Right lobe of liver (tissue), 4 donors: ENCODE data around the gene PRRG3.

Experiments
- POLR2A ChIP-seq: fragments of 450-650 bp; IDR thresholded peaks from one replicate; pipeline ENCODE4 v1.6.1; 2017; ENCODE audit warnings: antibody characterized with exemption, mild to moderate bottlenecking
- TF ChIP-seq, protein P1 (sequence below), 4 donors: fragments of 200-600 bp in 3 of 4; fragments of 450-650 bp in 1 of 4; IDR thresholded peaks; one replicate each; pipeline versions ENCODE4 v1.5.1 to v1.8.0; 2016 to 2022; ENCODE audit warnings: antibody characterized with exemption in 4 of 4, mild to moderate bottlenecking in 2 of 4
- donor health status: DM: no; HTN: no; CAD: no.
- donor health status: DM: no; HTN: no; CAD: no.
- donor health status: DM: no; HTN: yes; CAD: no.

DNA sequence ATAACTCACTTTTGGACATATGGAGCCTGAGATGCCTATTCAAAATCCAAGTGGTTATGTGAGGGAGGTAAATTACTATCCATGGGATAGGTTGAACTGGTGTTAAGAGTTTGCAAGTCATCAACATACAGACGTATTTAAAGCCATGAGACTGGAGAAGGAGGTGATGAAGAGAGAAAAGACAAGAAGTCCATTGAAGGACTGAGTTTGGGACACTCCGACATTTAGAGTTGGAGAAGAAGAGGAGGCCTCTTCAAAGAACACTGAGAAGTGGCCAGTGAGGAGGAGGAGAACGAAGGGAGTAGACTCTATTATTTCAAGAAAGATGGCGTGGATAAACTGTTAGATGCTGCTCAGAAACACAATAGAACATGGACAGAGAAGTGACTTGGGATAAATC is 39.2 kb downstream of the PRRG3 start, which contains the start of gene CNGA2:
- TF ChIP-seq, protein P1, sequence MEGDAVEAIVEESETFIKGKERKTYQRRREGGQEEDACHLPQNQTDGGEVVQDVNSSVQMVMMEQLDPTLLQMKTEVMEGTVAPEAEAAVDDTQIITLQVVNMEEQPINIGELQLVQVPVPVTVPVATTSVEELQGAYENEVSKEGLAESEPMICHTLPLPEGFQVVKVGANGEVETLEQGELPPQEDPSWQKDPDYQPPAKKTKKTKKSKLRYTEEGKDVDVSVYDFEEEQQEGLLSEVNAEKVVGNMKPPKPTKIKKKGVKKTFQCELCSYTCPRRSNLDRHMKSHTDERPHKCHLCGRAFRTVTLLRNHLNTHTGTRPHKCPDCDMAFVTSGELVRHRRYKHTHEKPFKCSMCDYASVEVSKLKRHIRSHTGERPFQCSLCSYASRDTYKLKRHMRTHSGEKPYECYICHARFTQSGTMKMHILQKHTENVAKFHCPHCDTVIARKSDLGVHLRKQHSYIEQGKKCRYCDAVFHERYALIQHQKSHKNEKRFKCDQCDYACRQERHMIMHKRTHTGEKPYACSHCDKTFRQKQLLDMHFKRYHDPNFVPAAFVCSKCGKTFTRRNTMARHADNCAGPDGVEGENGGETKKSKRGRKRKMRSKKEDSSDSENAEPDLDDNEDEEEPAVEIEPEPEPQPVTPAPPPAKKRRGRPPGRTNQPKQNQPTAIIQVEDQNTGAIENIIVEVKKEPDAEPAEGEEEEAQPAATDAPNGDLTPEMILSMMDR (IDR thresholded peaks at IDR 0.05): no peak
- no peak for TF ChIP-seq POLR2A
